HPDE6-E6E7 (cell line): Measurements from ENCODE around the gene NBAS.

ENCODE experiments used
- DNase-seq: peaks from one replicate; pipeline ENCODE4 v3.0.0; 2011; ENCODE audit warnings: missing footprints; ENCODE audit errors: extremely low spot score

Gene NBAS

DNA sequence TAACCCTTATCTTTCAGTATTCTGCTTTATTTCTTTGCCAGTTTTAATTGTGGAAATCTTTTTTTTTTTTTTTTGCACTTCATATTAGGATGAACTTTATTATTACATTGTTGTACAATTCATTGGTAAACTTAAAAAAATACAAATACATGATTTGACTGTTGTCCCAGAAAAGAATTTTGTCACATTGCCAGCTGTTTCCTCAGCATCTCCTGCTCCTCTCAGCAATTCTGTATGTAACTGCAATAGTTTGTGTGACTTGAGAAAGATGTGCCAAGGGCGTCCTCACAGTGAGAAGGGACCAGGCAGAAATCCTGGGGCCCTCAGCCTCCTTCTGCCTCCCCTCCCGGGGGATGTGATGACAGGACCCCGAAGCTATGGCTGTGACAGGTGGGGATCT, 254.4 kb downstream of the NBAS start:
- DNase-seq: no peak

- no peak for DNase-seq
These were observed 257.3 kb downstream of the NBAS start for GRCh38 chr2:15303874-15304273.

DNA sequence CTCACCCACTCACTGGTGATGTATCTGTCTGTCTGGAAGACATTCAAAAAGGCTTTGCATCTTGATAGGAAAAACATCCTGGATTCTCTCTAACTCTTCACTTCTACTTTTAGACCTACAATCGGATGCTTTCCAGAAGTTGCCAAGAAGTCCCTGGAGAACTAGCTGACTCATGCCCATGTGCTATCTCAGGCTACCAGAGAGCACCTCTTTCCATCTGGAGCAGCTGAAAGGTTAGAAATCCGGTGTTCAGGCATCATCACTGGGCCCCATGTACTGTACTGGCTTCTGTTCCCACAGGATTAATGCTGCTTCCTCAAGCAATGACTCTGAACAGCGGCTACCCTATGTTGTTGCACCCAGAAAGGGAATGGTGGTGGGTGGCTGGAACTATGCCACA, 259.0 kb downstream of the NBAS start:
- no peak for DNase-seq

- no peak for DNase-seq
These were observed 260.2 kb downstream of the NBAS start for GRCh38 chr2:15300624-15301573.

GRCh38 chr2:15299904-15300520, 261.1 kb downstream of the NBAS start:
- DNase-seq: no peak

- DNase-seq: peak; percentile 10
These were observed 262.4 kb downstream of the NBAS start for GRCh38 chr2:15298770-15299169.

DNA sequence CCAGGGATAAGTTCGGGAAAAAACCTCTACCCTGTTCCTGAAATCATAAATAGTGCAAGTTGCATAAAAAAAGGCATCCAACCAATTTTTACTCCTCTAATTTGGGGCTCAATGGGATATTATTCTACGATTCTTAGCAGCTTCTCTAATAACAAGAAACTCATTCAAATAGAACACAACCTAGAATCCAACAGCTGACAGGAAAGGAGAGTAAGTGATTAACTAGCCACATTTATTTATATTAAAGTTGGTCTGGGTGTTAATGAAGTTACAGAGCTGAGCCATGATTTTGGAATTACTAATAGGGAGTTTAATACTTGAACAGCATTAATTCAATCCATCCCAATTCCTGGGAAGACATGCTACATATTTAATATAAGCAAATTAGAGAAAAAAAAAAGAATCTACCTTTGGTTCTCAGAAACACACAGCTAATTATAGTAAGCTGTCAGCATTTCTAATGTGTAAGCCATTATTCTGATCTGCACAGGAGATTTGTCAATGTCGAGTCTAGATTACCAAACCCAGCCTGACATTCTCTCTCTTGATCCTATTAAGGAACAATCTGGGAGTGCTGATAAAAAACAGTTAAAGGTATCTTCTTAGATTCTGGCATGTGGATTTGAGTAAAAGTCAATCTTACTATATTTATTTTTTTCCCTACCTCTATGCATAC, 267.7 kb downstream of the NBAS start:
- DNase-seq: no peak

DNA sequence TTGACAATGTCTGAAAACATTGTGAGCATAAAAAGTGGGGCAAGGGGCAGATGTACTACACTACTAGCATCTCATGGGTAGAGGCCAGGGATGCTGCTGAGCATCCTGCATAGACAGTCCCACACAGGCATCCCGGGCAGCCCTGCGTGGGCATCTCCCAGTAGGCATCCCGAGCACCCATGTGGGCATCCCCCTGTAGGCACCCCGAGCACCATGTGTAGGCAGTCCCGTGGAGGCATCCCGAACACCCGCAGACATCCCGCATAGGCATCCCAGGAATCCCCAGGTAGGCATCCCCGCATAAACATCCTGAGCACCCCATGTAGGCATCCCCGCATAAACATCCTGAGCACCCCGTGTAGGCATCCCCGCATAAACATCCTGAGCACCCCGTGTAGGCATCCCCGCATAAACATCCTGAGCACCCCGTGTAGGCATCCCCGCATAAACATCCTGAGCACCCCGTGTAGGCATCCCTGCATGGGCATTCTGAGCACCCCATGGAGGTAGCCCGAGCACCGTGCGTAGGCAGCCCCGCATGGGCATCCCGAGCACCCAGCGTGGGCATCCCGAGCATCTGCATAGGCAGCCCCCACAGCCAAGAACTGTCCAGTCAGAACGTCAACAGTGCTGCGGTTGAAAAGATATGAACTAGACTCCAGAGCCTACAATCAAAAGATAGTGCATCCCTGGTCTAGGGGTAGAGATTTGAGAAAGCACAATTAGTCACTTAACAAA, 273.5 kb downstream of the NBAS start:
- no peak for DNase-seq

- no peak for DNase-seq
These were observed 276.5 kb downstream of the NBAS start for GRCh38 chr2:15284614-15285013.

DNA sequence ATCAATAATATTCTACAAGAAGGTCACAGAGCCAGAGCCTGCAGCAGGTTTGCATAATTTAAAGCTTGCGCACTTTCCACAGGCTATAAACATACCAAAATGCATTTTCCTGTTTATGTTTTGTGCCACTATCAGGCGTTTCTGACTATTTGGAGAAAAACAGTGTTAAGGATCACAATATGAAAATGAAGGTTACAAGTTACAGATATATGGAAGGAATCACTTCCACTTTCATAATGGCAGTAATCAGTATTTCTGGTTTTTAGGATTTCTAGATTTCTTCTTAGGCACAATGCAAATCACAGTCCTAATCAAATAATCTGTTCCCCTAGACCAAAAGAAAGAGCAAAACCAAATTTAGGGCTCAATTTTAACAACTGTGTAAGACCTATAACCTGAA, 279.5 kb downstream of the NBAS start:
- DNase-seq: no peak

GRCh38 chr2:15279201-15279876, 281.8 kb downstream of the NBAS start:
- DNase-seq: no peak

GRCh38 chr2:15278296-15278695, 282.8 kb downstream of the NBAS start:
- no peak for DNase-seq

GRCh38 chr2:15275346-15275745, 285.8 kb downstream of the NBAS start:
- no peak for DNase-seq

GRCh38 chr2:15273452-15273851, 287.7 kb downstream of the NBAS start:
- no peak for DNase-seq

DNA sequence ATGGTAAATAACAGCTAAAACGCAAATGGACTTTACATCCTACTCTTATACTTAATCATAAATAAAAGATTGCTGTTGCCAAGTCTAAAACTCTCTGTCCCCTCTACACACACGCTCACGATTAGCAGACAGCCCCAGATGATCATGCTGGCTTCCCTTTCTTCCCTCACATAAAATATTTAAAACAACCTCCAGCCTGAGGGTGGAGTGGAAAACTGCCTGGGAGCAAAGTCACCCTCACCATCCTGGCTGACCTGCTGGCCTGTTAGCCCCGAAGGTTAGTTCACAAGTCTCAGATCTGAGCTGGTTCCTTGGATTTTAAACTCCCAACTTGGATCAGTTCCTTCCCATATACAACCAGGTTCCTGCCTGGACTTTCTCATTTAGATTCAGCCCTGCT, 288.2 kb downstream of the NBAS start:
- DNase-seq: no peak

DNA sequence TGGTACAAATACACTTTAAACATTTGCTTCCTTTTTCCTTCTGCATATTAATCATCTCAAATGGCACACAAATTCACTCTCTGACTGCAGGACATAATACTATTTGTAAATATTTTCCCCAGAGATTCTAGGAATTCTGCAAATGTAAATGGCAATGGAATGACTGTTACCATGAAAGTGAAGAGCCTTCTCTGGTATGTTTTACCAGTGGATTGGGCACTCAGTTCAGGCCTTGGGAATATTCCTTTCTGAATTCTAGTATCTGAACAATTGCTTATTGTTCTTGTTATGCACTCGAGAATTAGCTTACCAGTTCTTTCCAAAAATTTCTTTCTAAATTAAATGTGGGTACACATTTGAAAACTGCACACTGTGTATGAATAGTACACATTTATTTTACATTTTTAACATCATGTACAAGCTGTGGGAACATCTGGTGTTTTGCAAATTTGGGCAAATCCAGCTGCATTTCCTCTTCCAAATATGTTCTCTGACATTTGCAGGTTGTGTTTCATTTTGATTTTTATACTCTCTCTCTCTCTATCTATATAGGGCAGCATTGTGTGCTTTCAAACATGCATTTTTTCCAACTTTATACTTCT, 289.1 kb downstream of the NBAS start:
- DNase-seq: no peak

DNA sequence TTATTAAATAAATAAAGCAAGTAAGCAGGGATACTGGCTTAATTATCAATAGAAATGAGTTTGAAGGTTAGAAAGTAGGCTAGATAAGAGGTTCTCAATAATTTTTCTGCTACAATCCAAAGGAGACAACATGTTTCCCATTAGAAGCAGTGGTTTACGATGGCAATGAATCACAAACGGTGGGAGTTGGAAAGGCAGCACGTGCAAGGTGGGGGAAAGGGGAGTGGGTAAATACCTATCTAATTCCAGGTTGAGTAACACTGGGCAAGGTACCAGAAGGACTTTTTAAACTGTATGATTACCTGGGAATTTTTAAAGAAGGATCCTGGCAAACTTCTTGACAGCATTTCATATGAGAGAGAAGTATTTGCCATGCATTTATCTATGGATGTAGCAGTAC, 289.9 kb downstream of the NBAS start:
- no peak for DNase-seq

GRCh38 chr2:15269043-15269442, 292.1 kb downstream of the NBAS start:
- no peak for DNase-seq

GRCh38 chr2:15265889-15266288, 295.2 kb downstream of the NBAS start:
- no peak for DNase-seq

DNA sequence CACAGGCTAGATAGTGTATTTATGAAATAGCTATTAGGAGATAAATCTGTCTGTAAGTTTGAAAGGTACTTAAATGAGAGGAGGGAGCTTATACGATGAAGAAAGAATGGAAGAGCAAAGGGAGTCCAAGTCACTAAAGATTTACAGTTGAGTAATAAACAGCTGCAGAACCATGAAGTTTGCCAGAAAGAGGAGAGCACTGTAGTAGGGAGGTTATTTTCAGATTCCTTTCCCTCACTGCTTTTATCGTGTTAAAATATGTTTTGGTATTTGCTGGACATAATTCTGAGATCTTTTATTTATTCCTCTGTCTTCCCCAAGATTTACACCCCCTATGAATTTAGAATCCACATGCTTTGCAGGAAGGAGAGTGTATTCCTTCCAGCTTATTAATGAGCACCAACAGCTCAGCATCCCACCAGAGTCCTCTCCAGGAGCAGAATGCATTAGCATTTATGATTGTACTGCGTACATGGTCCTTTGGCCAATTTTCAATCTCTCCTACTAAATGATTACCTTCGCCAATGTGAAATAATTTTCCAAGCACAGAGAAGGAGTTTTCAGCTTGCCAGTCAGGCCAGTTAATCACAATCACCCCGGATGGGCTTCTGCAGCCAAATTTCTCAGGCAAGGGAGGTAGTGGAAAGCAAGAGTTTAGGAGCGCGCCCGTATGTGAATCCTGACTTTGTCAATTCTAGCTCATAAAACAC, 297.0 kb downstream of the NBAS start:
- DNase-seq: no peak
